GM23338 (cell line): ENCODE results near the gene OTC.

Experiments used
- EZH2 ChIP-seq: fragments of 200-600 bp; sonication (generic); IDR thresholded peaks from one replicate; pipeline ENCODE4 v1.8.0; 2017; ENCODE audit warnings: antibody characterized with exemption, mild to moderate bottlenecking, low read depth; ENCODE audit not compliant: unreplicated experiment
- POLR2AphosphoS5 ChIP-seq: IDR thresholded peaks from 2 replicates; pipeline ENCODE4 v1.6.1; 2016; ENCODE audit warnings: antibody characterized with exemption, low read depth
- TF ChIP-seq, protein P1 (sequence below), 2 experiments: fragments of 200-600 bp in 1 of 2; sonication (generic) in 1 of 2; conservative IDR thresholded peaks; 2 replicates each; pipeline versions ENCODE4 v1.5.1 to v1.6.1; 2016 to 2017; ENCODE audit warnings: antibody characterized with exemption in 2 of 2, low read depth in 2 of 2, mild to moderate bottlenecking in 2 of 2, moderate library complexity in 1 of 2

DNA sequence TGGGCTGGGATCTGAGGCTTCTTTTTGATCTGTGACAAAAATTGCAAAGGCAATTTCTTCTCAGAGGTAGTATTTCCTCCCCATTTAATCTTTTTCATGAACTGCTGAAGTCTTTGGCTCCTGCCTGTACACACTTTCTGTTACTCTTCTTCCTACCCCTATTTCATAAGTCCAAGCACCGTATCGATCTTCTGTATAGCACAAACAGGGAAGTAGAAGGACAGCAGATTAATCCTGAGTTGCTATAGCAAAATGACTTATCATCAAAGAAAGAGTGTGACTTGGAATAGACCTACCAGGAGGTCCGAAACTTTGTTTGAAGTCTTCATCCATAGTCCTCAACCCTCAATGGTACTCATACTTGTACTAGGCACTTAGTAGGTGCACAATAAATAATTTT, 22.0 kb downstream of the OTC start:
- no peak for TF ChIP-seq EZH2
- TF ChIP-seq, protein P1, sequence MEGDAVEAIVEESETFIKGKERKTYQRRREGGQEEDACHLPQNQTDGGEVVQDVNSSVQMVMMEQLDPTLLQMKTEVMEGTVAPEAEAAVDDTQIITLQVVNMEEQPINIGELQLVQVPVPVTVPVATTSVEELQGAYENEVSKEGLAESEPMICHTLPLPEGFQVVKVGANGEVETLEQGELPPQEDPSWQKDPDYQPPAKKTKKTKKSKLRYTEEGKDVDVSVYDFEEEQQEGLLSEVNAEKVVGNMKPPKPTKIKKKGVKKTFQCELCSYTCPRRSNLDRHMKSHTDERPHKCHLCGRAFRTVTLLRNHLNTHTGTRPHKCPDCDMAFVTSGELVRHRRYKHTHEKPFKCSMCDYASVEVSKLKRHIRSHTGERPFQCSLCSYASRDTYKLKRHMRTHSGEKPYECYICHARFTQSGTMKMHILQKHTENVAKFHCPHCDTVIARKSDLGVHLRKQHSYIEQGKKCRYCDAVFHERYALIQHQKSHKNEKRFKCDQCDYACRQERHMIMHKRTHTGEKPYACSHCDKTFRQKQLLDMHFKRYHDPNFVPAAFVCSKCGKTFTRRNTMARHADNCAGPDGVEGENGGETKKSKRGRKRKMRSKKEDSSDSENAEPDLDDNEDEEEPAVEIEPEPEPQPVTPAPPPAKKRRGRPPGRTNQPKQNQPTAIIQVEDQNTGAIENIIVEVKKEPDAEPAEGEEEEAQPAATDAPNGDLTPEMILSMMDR (conservative IDR thresholded peaks at IDR 0.05; ENCODE audit: low read depth in 2 of 2): no peak
- TF ChIP-seq POLR2AphosphoS5: no peak
